GM12878 (cell line): ENCODE data around the gene CMC1. TPM values are rescaled to one million over a fixed set of nuclear protein-coding genes. Genes with fewer than 3 reads are reported as not detected.

Experiments used
- ATAC-seq: fragments of 200-7000 bp; cut with Tn5 transposase; 3 replicates; pipeline ENCODE4 v1.9.1; 2020; ENCODE audit warnings: mild to moderate bottlenecking, moderate library complexity
- BruUV-seq: library from RNA; stranded (reverse); fragments of 400-500 nt; replicated peaks from 2 replicates; lab custom pipeline; 2021; lab: Mats Ljungman, UMichigan
- CTCF ChIA-PET: fragments of 300-600 bp; sonication (Branson Sonifier 250); formaldehyde crosslinking; extraction: SDS; loops from one replicate; lab custom pipeline; 2021; ENCODE audit warnings: inconsistent platforms; lab: Yijun Ruan, JAX
- POLR2A ChIA-PET: fragments of 350-600 bp; formaldehyde crosslinking; extraction: SDS; loops from one replicate; lab custom pipeline; 2021; ENCODE audit warnings: inconsistent platforms; lab: Charles Lee
- RAD21 ChIA-PET: fragments of 300-600 bp; sonication (Branson Sonifier 250); formaldehyde crosslinking; loops from one replicate; lab custom pipeline; 2023; ENCODE audit warnings: antibody characterized with exemption; ENCODE audit not compliant: unreplicated experiment; lab: Charles Lee
- SMC1A ChIA-PET: fragments of 300-600 bp; sonication (Branson Sonifier 250); formaldehyde crosslinking; loops from one replicate; lab custom pipeline; 2023; ENCODE audit not compliant: unreplicated experiment, uncharacterized antibody; lab: Charles Lee
- DNase-seq: peaks from one replicate; pipeline ENCODE4 v3.0.0-alpha.2; 2011; ENCODE audit warnings: low read depth, low spot score
- FAIRE-seq: peaks from 3 replicates; lab custom pipeline; 2011; peaks lifted over from hg19 to GRCh38; lab: Jason Lieb, UNC
- H2AFZ ChIP-seq: 2 replicates; pipeline ENCODE4 v1.6.0; 2011; ENCODE audit warnings: low read depth, low read length, control low read depth; ENCODE audit not compliant: control insufficient read depth
- H3K27ac ChIP-seq: 2 replicates; pipeline ENCODE4 v1.5.1; 2011; ENCODE audit warnings: control low read depth; ENCODE audit not compliant: control insufficient read depth, insufficient read depth
- H3K27me3 ChIP-seq, 2 experiments: replicated peaks in 1 of 2; 2 replicates each; pipeline versions ENCODE4 v1.6.0 to v1.6.1; 2011; ENCODE audit warnings: low read length in 1 of 2; ENCODE audit not compliant: control insufficient read depth in 2 of 2, insufficient read depth in 2 of 2
- H3K36me3 ChIP-seq, 2 experiments: 2 replicates each; pipeline ENCODE4 v1.5.1; 2011; ENCODE audit warnings: low read length in 1 of 2; ENCODE audit not compliant: control insufficient read depth in 2 of 2, insufficient read depth in 2 of 2
- H3K4me1 ChIP-seq: 2 replicates; pipeline ENCODE4 v1.6.1; 2011; ENCODE audit warnings: mild to moderate bottlenecking, low read length, moderate library complexity, mixed read lengths; ENCODE audit not compliant: control insufficient read depth, insufficient read depth
- H3K4me2 ChIP-seq: 2 replicates; pipeline ENCODE4 v1.6.0; 2011; ENCODE audit warnings: control low read depth; ENCODE audit not compliant: control insufficient read depth, insufficient read depth
- H3K4me3 ChIP-seq: fragments of 200-600 bp; sonication (generic); 2 replicates; pipeline ENCODE4 v1.5.1; 2016
- H3K79me2 ChIP-seq: 2 replicates; pipeline ENCODE4 v1.6.0; 2011; ENCODE audit warnings: low read length; ENCODE audit not compliant: control insufficient read depth, insufficient read depth
- H3K9ac ChIP-seq: 2 replicates; pipeline ENCODE4 v1.8.0; 2011; ENCODE audit warnings: low read length, control low read depth, mixed read lengths; ENCODE audit not compliant: control insufficient read depth, insufficient read depth
- H3K9me3 ChIP-seq: replicated peaks from 3 replicates; pipeline ENCODE4 v1.5.1; 2011; ENCODE audit warnings: mild to moderate bottlenecking, low read length; ENCODE audit not compliant: control insufficient read depth, insufficient read depth
- H4K20me1 ChIP-seq: 2 replicates; pipeline ENCODE4 v1.6.0; 2011; ENCODE audit not compliant: control insufficient read depth, insufficient read depth
- CBFB ChIP-seq: IDR thresholded peaks from 2 replicates; pipeline ENCODE4 v1.6.1; 2016; ENCODE audit warnings: antibody characterized with exemption, low read depth
- CEBPZ ChIP-seq: fragments of 150-350 bp; IDR thresholded peaks from 2 replicates; pipeline ENCODE4 v1.6.1; 2016; ENCODE audit warnings: low read depth, low read length
- CHD2 ChIP-seq: IDR thresholded peaks from 2 replicates; pipeline ENCODE4 v1.6.1; 2011; ENCODE audit warnings: low read depth, low read length, improper control_type of control experiment, borderline replicate concordance
- EZH2 ChIP-seq: IDR thresholded peaks from 2 replicates; pipeline ENCODE4 v1.6.1; 2012; ENCODE audit warnings: low read depth, mild to moderate bottlenecking, control low read depth, inconsistent platforms, low read length, borderline replicate concordance; ENCODE audit not compliant: control insufficient read depth
- HDAC6 ChIP-seq: fragments of 200-600 bp; sonication (generic); IDR thresholded peaks from one replicate; pipeline ENCODE4 v1.8.0; 2017; ENCODE audit warnings: antibody characterized with exemption; ENCODE audit not compliant: unreplicated experiment
- IRF4 ChIP-seq: IDR thresholded peaks from 2 replicates; pipeline ENCODE4 v1.6.1; 2011; ENCODE audit warnings: low read depth, low read length
- PRDM15 ChIP-seq: fragments of 450-650 bp; formaldehyde crosslinking; IDR thresholded peaks from 2 replicates; pipeline ENCODE4 v1.4.0; 2020; ENCODE audit warnings: mild to moderate bottlenecking, moderate library complexity
- SIX5 ChIP-seq: IDR thresholded peaks from 2 replicates; pipeline ENCODE4 v1.6.1; 2011; ENCODE audit warnings: mild to moderate bottlenecking, low read depth, low read length, moderate library complexity; ENCODE audit not compliant: severe bottlenecking
- SREBF1 ChIP-seq: IDR thresholded peaks from 2 replicates; pipeline ENCODE4 v1.6.1; 2012; ENCODE audit warnings: mild to moderate bottlenecking, low read length
- ZNF207 ChIP-seq: fragments of 450-650 bp; IDR thresholded peaks from 2 replicates; pipeline ENCODE4 v1.6.1; 2014; ENCODE audit warnings: antibody characterized with exemption, mild to moderate bottlenecking, borderline replicate concordance
- ZNF24 ChIP-seq: fragments of 450-650 bp; IDR thresholded peaks from 2 replicates; pipeline ENCODE4 v1.6.1; 2017; ENCODE audit warnings: antibody characterized with exemption, mild to moderate bottlenecking
- WGBS: methylation state at CpG from one replicate; pipeline ENCODE4 v1.1.6; 2016; ENCODE audit warnings: low lambda C conversion rate; ENCODE audit not compliant: insufficient replicate concordance, insufficient coverage; ENCODE audit errors: missing lambda C conversion rate; 5-methylcytosine and 5-hydroxymethylcytosine counted together
- in situ Hi-C: fragments of 300-500 bp; cut with MboI; formaldehyde crosslinking; loops from 9 replicates; pipeline ENCODE4 v1.14.3; 2018; ENCODE audit warnings: mixed read lengths
- intact Hi-C: fragments of 100-400 bp; cut with micrococcal nuclease; formaldehyde crosslinking; loops from one replicate; pipeline ENCODE4 v1.14.2; 2022; ENCODE audit not compliant: unreplicated experiment
- polyA plus RNA-seq, 11 experiments: library from polyadenylated mRNA; depleted of rRNA in 4 of 11; unstranded in 6 of 11; stranded (reverse) in 5 of 11; fragments of >200 nt; fragmentation: Nextera tagmentation in 4 of 11; fragmentation: Illumina TruSeq in 1 of 11; extraction: Ambion mirVana in 4 of 11; extraction: Trizol in 1 of 11; gene quantifications; 1 replicate in 1 of 11; 2 replicates in 10 of 11; pipeline versions ENCODE4 v1.2.1 to v1.2.3, GENCODE V29; 2011 to 2016; ENCODE audit warnings: inconsistent platforms in 2 of 11, missing spikeins in 2 of 11, low read depth in 1 of 11
- total RNA-seq, 4 experiments: library from RNA; depleted of rRNA in 3 of 4; stranded (reverse); fragments of >200 nt in 3 of 4; fragmentation: Illumina TruSeq in 1 of 4; extraction: Trizol in 1 of 4; gene quantifications; 2 replicates each; pipeline versions ENCODE4 v1.2.1 to v1.2.3, GENCODE V29; 2013 to 2021

The CMC1 gene
- total and polyA plus RNA-seq, 10 of the 15 experiments (the other 5 are each of a cell fraction or from before 2014, with no cell fraction given): 12.3 to 118 (median 29.3) TPM

- TF ChIP-seq CEBPZ: no peak
- TF ChIP-seq IRF4: peak; percentile 15
- TF ChIP-seq EZH2: no peak
Measured at GRCh38 chr3:28241221-28242160, at the start of gene CMC1 (continued).

GRCh38 chr3:28198161-28198560 lies 43.3 kb upstream of the CMC1 start:
- no peak for ATAC-seq
- DNase-seq: no peak
- in situ Hi-C loops: no loop called here
- RAD21 ChIA-PET: no interaction called here
- no peak overlapping the region for H2AFZ ChIP-seq
- CTCF ChIA-PET: no interaction called here
- POLR2A ChIA-PET: no interaction called here
- SMC1A ChIA-PET: interaction anchor here (1.5 kb wide), 1 partner anchor 10 kb away, joined by 4 read pairs; no protein-coding TSS in a partner anchor
- FAIRE-seq: no peak
- no peaks in the 10 kb centered on the region for H3K4me1 ChIP-seq
- no peak overlapping the region for H3K9ac ChIP-seq
- no peaks in the 10 kb centered on the region for H3K9me3 ChIP-seq
- no peaks in the 10 kb centered on the region for H3K36me3 ChIP-seq
- intact Hi-C loops: no loop called here
- H3K27ac ChIP-seq: no peak overlapping the region
- no peaks in the 10 kb centered on the region for H3K79me2 ChIP-seq
- H3K4me2 ChIP-seq: no peak overlapping the region
- BruUV-seq: no TSS peak
- no peaks in the 10 kb centered on the region for H4K20me1 ChIP-seq
- no peak overlapping the region for H3K4me3 ChIP-seq
- no peaks in the 10 kb centered on the region for H3K27me3 ChIP-seq
- WGBS: 25% methylated on average over 3 of the region's 3 CpGs
- no peak for TF ChIP-seq ZNF24
- TF ChIP-seq HDAC6: no peak
- TF ChIP-seq SREBF1: no peak
- TF ChIP-seq PRDM15 (CRISPR knock-in tag): no peak
- no peak for TF ChIP-seq SIX5
- no peak for TF ChIP-seq CHD2
- no peak for TF ChIP-seq ZNF207
- no peak for TF ChIP-seq CBFB
